Activated CD8-positive, alpha-beta memory T cell treated with anti-CD3 and anti-CD28 coated beads for 24 hours (primary cell): ENCODE data around the gene SLC25A47.
"Not testable (repeated sequence)": the region's sequence is repeated elsewhere in the genome, so short reads cannot be mapped to it uniquely, and the experiment has no call there.

Source experiments
- DNase-seq: peaks from one replicate; pipeline ENCODE4 v3.0.0-alpha.2; 2020

Gene SLC25A47, protein sequence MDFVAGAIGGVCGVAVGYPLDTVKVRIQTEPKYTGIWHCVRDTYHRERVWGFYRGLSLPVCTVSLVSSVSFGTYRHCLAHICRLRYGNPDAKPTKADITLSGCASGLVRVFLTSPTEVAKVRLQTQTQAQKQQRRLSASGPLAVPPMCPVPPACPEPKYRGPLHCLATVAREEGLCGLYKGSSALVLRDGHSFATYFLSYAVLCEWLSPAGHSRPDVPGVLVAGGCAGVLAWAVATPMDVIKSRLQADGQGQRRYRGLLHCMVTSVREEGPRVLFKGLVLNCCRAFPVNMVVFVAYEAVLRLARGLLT

DNA sequence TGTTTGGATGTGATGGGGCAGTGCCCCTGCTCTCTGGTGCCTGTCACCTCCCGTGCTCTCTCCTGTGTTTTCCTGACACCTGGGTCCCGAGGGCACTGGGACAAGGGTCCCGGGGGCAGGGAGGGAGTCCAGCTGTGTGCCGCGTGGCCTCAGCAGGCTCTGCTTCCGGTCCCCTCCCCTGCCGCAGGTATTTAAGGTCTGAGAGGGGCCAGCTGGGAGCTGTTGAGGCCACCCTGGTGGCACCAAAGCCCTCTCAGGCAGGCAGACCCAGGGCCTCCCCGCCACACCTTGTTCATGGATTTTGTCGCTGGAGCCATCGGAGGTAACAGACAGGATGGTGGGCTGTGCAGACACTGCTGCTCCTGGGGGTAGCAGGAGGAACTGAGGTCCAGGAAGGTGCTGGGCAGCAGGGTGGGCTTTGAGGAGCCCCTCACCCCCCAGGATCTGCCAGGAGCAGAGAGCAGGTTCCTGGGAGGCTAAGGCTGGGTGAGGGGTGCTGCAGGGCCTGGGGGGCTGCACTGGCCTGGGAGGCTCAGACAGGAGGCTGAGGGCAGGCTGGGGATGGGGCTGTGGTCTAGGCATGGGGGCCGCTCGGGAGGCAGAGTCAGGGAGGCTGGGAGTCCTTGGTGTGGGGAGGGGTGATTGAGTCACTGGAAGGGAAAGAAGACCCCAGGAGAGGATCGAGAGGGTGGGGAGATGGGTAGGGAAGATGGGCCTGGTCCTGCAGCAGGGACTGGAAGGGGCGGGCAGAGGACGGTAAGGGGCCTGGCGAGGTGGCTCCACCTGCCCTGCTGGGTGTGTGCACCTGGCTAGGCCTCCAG lies at the start of gene SLC25A47:
Gene SLC25A47, plus strand, starts transcription at position 219 of the 821 bp plus-strand sequence. Its CDS starts 76 bp downstream, at position 295.
- DNase-seq = no peak

DNA sequence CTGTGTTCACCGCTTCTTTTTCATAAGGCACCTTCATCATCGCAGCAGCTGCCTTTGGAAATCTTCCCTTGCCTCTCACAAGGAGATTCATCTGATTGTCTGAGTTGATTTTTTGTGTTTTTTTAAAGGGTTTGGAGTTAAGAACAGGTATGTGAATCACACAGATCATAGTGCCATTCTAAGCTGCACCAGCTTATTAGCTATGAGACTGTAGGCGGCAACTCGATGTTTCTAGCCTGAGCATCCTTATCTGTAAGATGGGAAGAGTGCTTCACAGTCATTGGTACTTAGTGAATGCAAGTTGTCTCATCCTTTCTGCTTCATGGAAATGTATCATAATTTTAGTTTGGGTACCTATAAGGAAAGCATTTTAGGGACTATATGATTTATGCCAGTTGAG lies 48.9 kb upstream of the SLC25A47 start:
- DNase-seq = no peak

DNA sequence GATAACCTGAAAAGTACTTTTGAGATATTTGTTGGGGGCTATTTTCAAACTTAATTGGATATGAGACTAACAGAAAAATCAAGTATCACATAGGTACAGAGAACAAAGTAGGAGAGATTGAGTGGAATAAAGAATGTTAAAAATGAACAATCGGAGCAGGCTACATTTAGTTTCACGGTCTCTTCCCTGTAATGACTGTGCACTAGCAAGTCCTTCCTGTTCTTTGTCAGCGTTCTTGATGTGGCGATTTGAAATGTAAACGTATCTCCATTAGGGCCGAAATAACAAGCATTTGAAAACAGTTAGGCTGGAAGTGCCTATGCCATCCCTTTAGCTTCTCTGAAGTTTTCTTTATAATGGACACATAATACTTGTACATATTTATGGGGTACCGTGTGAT lies 47.9 kb upstream of the SLC25A47 start:
- no peak for DNase-seq

DNA sequence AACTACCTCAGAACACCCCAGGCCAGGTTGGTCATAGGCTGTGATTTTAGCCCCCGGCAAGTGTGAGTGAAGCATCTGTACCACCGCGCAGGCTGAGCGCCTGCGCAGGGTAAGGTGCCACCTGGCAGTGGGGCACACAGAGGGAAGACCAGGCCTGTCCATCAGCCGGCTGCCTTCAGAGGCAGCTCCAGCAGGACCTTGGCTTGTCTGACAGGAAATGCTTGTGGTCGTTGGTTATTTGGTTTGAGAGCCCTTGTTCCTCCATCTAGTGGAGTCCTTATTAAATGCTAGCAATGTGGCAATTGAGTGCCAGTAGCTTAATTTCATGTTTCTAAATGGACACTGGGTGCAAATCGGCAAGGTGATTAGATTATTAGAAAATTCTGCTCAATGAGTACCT lies 44.4 kb upstream of the SLC25A47 start:
- no peak for DNase-seq

DNA sequence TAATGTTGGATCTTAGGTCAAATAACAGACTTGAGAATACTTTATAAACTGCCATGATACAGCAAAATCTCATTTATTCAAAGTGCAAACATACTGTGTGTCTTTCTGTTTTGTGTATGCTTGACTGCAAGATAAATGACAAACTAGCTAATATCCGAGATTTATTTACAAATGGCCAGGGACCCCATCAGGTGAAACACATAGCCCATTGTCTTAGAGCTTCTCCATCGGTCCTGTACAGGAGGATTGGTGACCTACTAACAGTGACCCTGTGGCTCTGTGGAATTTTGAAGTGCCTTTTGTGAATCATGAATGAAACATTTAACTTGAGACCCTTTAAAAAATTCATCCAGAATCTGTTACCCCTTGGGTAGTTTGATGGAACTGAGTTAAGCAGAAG lies 44.0 kb upstream of the SLC25A47 start:
- no peak for DNase-seq

DNA sequence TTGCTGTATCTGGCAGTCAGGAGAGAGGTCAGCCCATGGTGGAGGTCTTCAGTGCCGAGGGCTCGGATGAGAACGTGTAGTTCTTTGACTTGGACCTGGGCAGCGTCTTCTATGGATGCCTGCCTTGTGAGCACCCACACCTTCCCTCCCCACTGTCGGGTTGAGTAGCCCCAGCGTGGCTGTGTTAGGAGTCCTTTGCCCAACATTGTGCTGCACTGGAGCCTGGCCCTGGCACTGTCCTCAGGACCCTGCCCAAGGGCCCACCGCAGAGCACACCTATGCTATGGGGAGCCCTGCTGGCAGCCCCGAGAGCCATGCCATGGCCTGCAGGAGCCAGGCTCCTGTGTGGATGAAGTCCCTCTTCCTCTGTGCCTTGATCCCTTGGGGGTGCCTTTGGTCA lies 43.6 kb upstream of the SLC25A47 start:
- DNase-seq = no peak

DNA sequence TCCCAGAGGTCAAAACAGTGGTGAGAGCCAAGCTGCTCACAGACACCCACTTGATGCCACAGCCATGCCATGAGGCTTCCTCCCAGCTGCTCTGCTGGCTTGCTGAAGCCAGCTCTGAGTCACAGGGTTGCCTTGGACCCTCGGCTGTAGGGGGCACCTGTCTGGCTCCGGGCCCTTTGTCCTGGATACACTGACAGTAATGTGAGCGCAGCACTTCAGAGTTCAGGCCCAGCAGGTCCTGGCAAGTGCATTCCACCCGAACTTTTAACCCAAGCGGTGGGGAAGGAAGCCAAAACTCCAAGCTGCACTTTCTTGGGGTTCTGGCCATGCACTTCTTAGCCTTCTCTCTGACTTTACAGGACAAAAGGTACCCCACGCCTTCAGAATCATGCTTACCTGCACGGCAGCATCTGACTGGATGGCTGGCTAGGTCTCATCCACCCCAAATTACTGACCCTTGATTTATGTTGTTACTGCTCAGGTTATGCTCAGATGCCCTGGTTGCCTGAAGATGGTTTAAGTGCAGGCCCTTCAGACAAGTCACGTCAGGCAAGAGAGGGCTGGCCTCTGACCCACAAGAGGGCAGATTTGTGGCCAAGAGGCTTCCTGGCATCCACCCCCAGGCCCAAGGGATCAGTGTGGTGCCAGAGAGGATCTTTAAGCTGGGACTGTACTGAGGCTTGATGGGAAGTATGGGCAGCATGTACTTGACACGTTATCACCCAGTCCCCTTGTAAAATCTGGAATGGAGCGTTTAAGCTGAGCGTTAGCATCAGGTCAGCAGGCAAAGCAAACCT lies 41.7 kb upstream of the SLC25A47 start:
- DNase-seq = no peak

DNA sequence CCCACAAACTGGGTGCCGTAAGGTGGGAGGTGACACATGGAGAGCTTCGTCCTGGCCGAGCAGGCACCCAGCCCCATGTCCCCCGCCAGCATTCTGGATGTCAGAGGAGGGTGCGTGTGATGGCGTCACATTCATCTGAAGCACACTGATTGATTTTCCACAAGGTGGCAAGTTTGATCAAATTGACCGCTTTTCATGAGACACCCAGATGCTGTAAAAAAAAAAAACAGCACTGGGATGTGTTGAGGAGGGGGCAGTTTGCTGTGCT lies 41.1 kb upstream of the SLC25A47 start:
- DNase-seq = no peak

DNA sequence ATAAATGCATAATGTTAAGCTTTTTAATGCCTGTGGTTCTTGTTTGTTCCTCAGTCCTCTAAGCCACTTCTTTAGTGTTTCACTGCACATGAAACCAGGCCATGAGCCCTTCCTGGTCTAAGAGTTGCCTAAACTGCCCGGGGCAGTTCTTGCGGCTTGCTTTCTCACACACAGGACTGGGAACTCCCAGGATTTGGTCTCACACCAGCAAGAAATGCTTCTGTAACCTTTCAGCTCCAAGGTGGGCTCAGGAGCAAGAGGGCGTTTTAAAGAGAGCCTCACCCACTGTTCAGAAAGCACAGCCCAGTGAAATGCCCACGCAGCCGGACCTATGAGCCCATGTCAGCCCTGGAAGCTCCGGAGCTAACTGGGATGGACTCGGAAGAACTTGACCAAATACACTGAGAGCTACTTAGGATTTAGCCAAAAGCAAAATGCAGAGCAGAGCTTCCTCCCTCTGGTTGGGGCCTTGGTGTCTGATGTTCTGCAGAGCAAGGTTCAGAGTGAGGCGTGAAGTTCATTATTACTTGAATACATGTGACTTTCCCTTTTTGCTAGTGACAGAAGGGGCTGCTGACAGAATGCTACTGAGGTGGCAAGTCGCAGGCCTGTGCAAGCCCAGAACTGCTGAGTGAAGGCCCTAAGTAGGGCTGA lies 40.2 kb upstream of the SLC25A47 start:
- DNase-seq = no peak

DNA sequence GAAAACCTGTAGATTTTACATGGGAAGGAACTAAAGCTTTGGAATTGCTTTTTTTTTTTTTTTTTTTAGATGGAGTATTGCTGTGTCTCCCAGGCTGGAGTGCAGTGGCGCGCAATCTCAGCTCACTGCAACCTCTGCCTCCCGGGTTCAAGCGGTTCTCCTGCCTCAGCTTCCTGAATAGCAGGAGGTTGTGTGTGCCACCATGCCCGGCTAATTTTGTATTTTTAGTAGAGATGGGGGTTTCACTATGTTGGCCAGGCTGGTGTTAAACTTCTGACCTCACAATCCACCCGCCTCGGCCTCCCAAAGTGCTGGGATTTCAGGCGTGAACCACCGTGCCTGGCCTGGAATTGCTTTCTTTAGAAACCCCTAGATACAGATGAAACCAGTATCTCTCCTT lies 39.7 kb upstream of the SLC25A47 start:
- DNase-seq = not testable (repeated sequence)

DNA sequence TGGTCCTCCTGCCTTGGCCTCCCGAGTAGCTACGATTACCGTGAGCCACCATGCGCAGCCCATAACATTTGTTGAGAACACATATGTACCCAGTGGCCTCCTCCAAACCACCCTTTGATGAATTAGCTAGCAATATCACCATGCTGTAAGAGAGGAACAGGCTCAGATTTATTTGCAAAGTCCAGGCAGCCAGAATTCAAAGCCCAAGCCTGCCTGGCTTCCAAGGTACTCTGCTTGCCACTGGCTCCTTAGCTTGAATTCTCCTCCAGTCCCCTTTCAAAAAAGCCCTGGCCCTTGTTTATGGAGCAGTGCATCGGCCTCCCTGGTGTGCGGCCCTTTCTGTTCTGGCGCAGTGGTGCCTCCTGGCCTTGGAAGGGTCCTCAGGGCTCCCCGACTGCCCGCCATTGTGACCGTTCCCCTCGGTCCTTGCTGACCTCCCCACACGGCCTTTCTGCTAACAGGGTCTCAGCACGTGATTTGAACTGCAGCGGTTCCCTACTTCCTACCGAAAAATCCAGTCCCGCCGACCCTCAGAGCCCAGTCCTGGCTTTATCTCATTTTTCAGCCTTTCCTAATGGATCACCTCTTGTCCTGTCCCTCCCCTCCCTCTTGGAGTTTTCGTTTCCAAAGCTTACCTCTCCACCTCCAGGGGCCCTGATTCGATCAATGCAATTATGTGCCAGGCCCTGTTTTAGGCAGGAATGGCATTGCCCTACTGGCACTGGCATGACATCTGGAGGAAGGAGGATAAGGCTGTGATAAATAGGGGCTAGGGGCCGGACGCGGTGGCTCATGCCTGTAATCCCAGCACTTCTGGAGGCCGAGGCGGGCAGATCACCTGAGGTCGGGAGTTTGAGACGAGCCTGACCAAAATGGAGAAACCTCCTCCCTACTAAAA lies 38.9 kb upstream of the SLC25A47 start:
- no peak for DNase-seq

DNA sequence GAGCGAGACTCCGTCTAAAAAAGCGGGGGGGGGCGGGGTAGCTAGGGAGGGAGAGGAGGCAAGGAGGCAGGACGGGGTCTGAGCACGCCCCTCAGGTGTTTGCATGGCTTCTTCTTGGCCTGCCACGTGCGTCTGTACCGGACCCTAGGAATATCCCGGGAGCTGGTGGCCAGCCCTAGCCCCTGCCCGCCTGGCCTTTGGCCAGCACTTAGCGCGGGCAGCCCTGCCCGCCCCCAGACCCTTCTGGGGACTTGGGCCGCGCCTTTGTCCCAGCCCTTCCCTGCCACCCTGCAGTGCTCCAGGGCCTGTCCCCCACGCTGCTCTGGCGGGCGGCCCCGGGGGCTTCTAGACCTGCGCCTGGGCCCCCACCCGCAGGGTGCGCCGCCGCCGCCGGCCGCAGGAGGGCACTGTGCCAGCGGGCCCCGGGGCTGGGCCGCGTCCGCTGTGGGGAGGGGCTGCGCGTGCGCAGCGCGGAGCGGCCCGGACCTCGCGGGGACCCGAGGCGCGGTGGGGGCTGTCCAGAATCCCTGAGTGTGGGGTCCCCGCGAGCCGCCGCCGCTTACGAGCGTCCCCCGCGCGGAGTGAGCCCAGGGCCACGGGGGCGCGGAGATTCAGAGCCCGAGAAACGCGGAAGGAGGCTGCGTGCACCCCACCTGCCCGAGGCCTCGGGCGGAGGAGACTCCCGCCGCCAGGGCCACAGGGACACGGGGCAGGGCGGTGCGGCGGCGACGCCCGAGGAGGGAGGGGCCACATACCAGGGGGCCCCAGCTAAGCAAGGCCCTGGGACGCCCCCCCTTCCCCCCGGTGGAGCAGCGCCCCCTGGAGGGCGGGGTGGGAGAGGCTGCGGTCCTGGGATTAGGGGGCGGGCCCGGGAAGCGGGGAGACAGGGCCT lies 37.9 kb upstream of the SLC25A47 start:
- DNase-seq = peak; percentile 93

DNA sequence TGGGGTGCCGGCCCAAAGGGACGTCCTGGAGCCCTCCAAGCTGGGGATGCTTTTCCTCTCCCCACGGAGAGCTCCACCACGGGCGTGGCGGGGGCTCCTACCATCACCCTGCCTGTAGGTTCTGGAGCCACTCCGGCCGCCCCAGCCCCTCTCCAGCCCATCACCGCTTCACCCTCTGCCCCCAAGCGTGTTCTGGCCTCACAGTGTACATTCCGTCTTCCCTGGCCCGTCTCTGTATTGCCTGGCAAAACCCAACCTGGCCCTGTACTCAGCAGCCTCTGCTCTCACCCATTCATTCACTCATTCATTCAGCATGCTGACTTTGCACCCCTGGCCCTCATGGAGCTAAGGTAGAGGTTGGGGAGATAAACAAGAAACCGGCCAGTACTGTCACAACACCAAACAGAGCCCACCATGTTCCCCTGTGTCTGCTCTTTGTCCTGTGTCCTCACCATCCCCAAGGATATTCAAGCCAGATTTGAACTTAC lies 37.2 kb upstream of the SLC25A47 start:
- DNase-seq = no peak

DNA sequence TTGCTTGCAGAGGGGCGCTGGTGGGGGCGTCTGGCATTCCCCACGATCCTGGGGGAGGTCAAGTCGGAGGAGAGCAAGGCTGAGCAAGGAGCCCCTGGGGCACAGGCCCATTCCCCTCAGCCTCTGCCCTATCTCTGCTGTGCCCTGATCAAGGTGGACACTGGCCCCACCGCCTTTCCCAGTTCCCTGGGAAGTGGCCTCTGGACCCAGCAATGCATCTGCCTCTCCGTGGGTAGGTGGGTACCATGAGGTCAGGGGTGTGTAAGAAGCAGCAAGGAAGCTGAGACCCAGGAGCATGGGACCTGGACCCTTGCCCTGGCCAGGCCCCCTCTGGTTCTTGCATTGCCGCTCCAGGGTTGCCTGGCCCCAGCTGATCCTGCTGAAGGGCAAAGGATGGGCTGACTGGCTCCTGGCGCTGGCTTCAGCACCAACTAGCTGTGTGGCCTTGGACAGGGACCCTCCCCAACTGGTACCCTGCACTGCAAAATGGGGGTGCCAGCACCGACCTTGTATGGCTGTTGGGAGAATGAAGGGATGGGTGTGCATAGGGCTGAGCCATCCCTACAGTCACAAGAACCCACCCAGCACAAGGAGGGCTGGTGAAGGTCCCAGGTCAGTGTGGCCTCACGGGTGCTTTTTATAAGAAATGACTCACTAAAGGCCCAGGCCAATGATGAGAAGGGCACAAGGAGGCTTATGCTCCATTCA lies 36.5 kb upstream of the SLC25A47 start:
- DNase-seq = no peak

DNA sequence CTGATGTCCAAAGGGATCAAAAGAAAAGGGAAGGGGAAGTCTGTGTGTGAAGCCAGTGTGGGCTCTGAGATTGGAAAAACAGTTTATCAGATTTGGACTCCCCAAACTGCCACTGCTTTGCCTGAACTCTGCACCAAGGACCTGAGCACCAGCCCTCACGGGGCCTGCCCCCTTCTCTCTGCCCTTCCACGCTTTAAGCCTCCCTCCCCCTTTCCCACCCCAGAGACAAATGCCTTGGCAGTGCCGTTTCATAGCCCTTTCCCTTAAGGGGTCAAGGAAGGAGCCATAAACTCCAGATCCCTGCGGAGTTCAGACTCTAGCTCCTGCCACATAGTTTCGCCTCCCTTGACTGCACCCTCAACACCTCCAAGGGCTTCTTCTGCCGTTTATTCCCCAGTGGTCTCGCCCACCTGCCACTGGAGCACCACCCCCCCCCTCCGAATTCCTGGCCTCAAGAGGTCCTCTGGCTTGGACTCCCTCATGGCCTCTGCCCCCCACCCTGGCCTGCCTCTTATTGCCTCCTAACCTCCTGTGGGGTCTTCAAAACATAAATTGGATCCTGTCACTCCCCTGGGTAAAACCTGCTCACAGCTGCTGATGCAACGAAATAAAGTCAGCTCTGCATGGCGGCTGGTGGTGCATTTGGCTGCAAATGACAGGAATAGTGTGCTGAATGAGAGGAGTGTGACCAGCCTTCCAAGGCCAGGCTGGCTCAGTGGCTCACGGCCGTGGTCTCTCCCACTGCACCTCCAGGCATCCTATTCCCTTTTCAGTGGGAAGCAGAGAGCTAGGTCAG lies 35.7 kb upstream of the SLC25A47 start:
- no peak for DNase-seq

DNA sequence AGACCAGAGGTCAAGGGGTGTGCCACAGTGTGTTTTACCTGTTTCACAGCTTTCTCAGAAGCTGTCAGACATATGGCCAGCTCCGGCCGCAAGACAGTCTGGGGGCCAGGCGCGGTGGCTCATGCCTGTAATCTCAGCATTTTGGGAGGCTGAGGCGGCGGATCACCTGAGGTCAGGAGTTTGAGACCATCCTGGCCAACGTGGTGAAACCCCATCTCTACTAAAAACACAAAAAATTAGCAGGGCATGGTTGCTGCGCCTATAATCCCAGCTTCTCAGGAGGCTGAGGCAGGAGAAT lies 35.2 kb upstream of the SLC25A47 start:
- DNase-seq = not testable (repeated sequence)

DNA sequence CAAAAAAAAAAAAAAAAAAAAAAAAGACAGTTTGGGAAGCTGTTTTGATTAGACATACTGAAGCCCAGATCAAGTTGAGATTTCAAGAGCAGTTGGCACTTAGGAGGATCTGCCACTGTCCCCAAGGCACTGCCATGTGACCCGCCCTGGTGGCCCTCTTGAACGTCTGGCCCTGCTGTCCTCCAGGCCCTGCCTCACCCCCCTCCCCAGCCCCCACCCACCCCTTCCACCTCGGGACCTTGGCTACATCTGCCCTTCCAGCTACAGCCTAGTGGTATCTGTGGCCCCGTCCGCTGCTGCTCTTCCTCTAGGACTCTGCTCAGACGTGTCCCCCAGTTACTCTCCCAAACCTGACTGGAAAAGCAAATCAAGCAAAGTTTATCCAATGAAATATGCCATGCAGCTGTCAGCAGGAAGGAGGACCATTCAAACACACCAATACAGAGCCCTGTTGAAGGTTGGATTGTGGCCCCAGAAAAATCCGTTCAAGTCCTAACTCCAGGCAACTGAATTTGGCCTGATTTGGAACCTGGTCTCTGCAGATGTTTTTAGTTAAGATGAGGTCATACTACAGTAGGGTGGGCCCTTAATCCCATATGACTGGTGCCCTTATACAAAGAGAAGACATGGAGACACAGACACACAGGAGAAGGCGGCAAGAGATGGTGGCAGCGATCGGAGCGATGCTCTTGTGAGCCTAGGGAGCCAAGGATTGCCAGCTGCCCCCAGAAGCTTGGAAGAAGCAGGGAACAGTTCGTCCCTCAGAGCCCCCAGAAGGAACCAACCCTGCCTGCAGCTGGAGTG lies 34.6 kb upstream of the SLC25A47 start:
- DNase-seq = no peak

DNA sequence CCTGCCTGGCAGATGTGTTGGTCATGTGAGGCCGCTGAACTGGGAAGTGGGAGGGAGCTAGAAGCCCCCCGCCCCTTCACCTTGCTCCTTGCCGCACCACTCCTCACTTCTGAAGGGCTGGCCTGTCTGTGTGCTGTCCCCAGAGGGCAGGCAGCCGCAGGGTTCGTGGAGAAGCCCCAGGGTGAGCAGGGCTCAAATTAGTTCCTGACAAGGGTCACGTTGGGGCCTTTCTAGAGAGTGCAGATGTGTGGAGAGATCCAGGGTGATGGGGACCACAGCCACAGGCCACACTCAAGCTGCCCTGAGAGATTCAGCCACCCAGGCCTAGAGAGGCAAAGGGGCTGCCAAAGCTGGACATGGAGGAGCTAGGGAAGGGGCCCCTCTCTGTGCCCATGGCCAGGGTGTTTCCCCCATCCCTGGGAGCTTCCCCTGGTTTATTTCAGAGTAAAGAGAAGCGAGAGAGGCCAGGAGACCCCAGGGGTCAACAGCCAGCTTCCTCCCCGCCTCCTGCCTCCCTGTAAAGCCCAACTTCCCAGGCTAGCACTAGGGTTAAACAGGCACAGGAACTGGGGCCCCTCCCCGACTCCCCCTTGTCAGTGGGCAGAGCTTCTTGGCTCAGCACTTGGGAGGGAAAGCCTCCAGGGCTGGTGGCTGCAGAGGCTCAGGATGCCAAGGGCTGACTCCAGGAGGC lies 33.1 kb upstream of the SLC25A47 start:
- no peak for DNase-seq
